Measurements from ENCODE around the gene STAU1. TPM values are rescaled to one million over a fixed set of nuclear protein-coding genes. Genes with fewer than 3 reads are reported as not detected.
"Not testable (repeated sequence)": the region's sequence is repeated elsewhere in the genome, so short reads cannot be mapped to it uniquely, and the experiment has no call there.

Gene STAU1
- total RNA-seq, 4 donors from 2014 or later, result 51.4 to 65.6 (median 58.7) TPM

- Histone ChIP-seq H3K9me3 (no peaks in the 10 kb centered on the region), H3K27me3 (no peaks in the 10 kb centered on the region), H3K27ac (peak overlapping the region; percentile 92 to 97 (median 95)), H3K36me3 (peaks cover 0 to 5% (median 0%) of the 10 kb centered on the region in 3 donors), H3K4me3 (peak overlapping the region; percentile 75 to 98 (median 86)), H3K4me1 (peaks cover 7 to 51% (median 11%) of the 10 kb centered on the region in 3 donors)
- intact Hi-C loops (cut with DNase I), result no loop called here
- 0 to 1% methylated on average over 10 to 11 of the region's 29 CpGs for WGBS, 2 donors
- TF ChIP-seq POLR2A (IDR thresholded peaks at IDR 0.05), result no peak
- TF ChIP-seq, protein P1, sequence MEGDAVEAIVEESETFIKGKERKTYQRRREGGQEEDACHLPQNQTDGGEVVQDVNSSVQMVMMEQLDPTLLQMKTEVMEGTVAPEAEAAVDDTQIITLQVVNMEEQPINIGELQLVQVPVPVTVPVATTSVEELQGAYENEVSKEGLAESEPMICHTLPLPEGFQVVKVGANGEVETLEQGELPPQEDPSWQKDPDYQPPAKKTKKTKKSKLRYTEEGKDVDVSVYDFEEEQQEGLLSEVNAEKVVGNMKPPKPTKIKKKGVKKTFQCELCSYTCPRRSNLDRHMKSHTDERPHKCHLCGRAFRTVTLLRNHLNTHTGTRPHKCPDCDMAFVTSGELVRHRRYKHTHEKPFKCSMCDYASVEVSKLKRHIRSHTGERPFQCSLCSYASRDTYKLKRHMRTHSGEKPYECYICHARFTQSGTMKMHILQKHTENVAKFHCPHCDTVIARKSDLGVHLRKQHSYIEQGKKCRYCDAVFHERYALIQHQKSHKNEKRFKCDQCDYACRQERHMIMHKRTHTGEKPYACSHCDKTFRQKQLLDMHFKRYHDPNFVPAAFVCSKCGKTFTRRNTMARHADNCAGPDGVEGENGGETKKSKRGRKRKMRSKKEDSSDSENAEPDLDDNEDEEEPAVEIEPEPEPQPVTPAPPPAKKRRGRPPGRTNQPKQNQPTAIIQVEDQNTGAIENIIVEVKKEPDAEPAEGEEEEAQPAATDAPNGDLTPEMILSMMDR (IDR thresholded peaks at IDR 0.05), result no peak
- DNase-seq, result no peak
Measured at GRCh38 chr20:49187330-49187850, 744 bp downstream of the STAU1 start.

DNA sequence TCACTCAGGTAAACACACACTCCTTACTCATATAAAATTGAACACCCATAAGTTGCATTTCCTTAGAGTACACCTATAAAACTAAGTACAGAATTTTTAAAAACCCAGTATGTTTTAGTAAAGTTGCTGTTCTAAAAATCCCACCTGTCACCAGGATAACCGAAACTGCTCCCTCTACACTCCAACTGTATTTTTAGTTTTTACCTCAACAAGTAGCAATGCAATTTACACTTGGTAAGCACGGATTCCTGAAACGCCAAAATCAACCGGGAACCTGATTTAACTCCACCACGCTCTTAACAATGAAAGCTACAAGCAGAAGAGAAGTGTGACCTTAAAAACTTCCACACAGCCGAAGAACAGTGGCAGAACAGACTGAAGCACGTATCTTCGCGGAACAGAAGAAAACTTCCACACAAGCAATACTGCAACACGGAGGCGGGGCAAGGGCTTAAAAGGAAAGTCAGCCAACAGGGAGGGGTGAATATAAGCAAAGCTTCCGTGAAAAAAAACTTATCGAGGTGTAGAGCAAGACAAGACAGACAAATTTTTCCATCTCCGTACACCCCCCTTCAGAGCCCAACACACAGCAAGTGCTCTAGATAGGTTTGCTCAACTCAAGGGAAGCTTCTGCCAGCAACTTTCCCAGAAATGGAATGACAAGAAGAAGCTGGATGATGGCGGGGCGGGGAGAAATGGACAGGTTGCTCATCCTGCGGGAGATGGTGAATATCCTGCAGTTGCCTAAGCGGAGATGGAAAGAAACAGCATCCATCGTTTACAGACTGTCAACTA lies 1.4 kb downstream of the STAU1 start:
- Histone ChIP-seq H3K4me3 (peak overlapping the region; percentile 75 to 98 (median 86)), H3K27ac (peak overlapping the region; percentile 92 to 97 (median 95)), H3K9me3 (no peaks in the 10 kb centered on the region), H3K36me3 (peaks cover 0 to 5% (median 0%) of the 10 kb centered on the region in 3 donors), H3K27me3 (no peaks in the 10 kb centered on the region), H3K4me1 (peaks cover 11 to 58% (median 13%) of the 10 kb centered on the region in 3 donors)
- no peak for DNase-seq
- TF ChIP-seq POLR2A (IDR thresholded peaks at IDR 0.05), result peak in 1 of 4 donors; percentile 45
- TF ChIP-seq, protein P1 (IDR thresholded peaks at IDR 0.05), result no peak
- 0 to 2% methylated on average over 19 of the region's 19 CpGs for WGBS, 2 donors
- intact Hi-C loops (cut with DNase I), result no loop called here

DNA sequence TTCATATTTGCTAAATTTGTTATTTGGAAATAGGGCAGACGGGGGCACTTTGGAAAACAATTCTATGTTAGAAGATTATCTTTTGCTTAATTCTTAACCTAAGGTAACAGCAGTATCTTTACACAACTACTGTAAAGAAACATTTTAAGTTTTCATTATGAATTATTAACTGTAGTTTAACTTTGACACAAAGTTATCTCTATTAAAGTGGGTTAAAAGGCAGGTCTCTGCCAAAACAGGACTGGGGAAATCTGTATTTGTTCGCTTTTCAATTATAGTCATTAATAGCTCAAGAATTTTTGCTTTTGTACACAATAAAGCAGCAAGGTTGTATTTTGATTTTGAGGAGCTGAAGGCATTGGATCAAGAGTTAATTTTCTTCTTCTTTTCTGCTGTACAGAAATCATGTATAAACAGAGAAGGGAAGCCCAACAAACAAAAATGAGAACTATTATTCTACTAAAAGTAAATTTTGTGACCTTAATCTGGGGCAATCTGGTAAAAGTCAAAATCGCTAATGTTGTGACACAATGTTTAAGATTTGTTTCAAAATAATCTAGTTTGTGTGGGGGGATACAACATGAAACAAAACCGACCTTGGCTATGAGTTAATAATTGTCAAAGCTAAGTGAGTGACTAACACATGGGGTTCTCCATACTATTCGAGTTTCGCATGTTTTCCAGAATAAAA lies 2.9 kb downstream of the STAU1 start:
- Histone ChIP-seq H3K27me3 (no peaks in the 10 kb centered on the region), H3K36me3 (peaks cover 0 to 5% (median 0%) of the 10 kb centered on the region in 3 donors), H3K9me3 (no peaks in the 10 kb centered on the region), H3K4me1 (peaks cover 11 to 73% (median 19%) of the 10 kb centered on the region in 3 donors), H3K27ac (peak overlapping the region in 2 of 4 donors; percentile 95), H3K4me3 (no peak overlapping the region)
- TF ChIP-seq, protein P1 (IDR thresholded peaks at IDR 0.05), result no peak
- TF ChIP-seq POLR2A (IDR thresholded peaks at IDR 0.05), result no peak
- DNase-seq, result no peak
- intact Hi-C loops (cut with DNase I), result no loop called here
- 64 to 69% methylated on average over 6 of the region's 6 CpGs for WGBS, 2 donors

DNA sequence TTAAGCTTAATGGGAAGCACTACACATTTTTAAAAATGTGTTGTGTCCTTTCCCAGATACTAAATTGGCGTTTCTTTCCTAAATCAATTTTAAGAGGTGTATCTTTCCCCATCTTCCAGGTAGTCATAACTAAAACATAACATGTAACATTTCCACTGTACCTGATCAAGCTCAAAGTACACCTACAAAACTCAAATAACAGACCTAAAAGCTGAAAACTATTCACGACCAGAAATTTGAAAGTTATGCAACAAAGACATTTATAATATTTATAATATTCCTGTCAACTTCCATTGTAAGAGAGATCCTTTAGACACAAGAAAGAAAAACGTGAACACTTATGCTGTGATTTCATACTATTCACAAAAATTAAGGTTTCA lies 3.5 kb downstream of the STAU1 start:
- Histone ChIP-seq H3K27ac (no peak overlapping the region), H3K27me3 (no peaks in the 10 kb centered on the region), H3K4me3 (no peak overlapping the region), H3K36me3 (peaks cover 0 to 5% (median 0%) of the 10 kb centered on the region in 3 donors), H3K4me1 (peaks cover 11 to 78% (median 24%) of the 10 kb centered on the region in 3 donors), H3K9me3 (no peaks in the 10 kb centered on the region)
- WGBS, 2 donors, result 55 to 56% methylated on average over 3 of the region's 3 CpGs
- intact Hi-C loops (cut with DNase I), result no loop called here
- DNase-seq, result no peak
- TF ChIP-seq, protein P1 (IDR thresholded peaks at IDR 0.05), result no peak
- no peak for TF ChIP-seq POLR2A (IDR thresholded peaks at IDR 0.05)

- H3K9me3 ChIP-seq; intact Hi-C loops (cut with DNase I); H3K27me3 ChIP-seq; H3K36me3 ChIP-seq; DNase-seq; H3K4me3 ChIP-seq; H3K27ac ChIP-seq: not testable (repeated sequence)
- 78 to 83% methylated on average over 5 of the region's 5 CpGs for WGBS, 2 donors
- H3K4me1 ChIP-seq, result peaks cover 11 to 84% (median 28%) of the 10 kb centered on the region in 3 donors
Measured at GRCh38 chr20:49184084-49184501, 4.0 kb downstream of the STAU1 start.
